ENCODE results near the gene MGAM2.

DNA sequence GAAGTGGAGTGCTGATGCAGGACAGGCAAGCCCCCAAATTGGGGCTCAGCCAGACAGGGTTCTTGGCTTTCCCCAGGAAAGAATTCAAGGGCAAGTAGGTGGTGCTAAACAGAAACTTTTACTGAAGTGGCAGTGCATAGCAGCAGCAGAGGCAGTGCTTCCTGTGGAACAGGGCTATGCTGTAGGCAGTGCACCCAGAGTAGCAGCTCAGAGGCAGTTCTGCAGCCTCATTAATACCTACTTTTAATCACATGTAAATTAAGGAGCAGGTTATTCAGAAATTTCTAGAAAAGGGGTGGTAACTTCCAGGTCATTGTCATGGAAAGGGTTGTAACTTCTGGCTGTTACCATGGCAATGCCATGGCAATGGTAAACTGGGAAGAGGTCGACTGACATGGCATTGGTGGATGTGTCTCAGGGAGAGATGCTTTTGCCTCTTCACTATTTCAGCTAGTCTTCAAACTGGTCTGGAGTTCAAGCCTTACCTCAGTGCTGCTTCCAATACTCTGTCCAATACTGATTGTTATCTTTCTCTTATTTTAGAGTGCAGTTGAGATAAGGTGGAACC, 117.1 kb downstream of the MGAM2 start:
- TF ChIP-seq, protein P1, sequence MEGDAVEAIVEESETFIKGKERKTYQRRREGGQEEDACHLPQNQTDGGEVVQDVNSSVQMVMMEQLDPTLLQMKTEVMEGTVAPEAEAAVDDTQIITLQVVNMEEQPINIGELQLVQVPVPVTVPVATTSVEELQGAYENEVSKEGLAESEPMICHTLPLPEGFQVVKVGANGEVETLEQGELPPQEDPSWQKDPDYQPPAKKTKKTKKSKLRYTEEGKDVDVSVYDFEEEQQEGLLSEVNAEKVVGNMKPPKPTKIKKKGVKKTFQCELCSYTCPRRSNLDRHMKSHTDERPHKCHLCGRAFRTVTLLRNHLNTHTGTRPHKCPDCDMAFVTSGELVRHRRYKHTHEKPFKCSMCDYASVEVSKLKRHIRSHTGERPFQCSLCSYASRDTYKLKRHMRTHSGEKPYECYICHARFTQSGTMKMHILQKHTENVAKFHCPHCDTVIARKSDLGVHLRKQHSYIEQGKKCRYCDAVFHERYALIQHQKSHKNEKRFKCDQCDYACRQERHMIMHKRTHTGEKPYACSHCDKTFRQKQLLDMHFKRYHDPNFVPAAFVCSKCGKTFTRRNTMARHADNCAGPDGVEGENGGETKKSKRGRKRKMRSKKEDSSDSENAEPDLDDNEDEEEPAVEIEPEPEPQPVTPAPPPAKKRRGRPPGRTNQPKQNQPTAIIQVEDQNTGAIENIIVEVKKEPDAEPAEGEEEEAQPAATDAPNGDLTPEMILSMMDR (conservative IDR thresholded peaks at IDR 0.05): no peak
- no peak for TF ChIP-seq EZH2 (IDR thresholded peaks at IDR 0.05; ENCODE audit: low read depth)

All from PC-9 (cell line).